GM19463 (cell line): ENCODE measurements around the gene APOA5.
A peak's percentile ranks its signal among the peaks of the same experiment; 100 is the strongest.
"Not testable (repeated sequence)": the region's sequence is repeated elsewhere in the genome, so short reads cannot be mapped to it uniquely, and the experiment has no call there.

Source experiments
- ATAC-seq: cut with Tn5 transposase; IDR thresholded peaks from one replicate; pipeline ENCODE4 v1.9.1; 2021; ENCODE audit warnings: mild to moderate bottlenecking, moderate library complexity; ENCODE audit not compliant: unreplicated experiment

APOA5 gene, protein sequence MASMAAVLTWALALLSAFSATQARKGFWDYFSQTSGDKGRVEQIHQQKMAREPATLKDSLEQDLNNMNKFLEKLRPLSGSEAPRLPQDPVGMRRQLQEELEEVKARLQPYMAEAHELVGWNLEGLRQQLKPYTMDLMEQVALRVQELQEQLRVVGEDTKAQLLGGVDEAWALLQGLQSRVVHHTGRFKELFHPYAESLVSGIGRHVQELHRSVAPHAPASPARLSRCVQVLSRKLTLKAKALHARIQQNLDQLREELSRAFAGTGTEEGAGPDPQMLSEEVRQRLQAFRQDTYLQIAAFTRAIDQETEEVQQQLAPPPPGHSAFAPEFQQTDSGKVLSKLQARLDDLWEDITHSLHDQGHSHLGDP

DNA sequence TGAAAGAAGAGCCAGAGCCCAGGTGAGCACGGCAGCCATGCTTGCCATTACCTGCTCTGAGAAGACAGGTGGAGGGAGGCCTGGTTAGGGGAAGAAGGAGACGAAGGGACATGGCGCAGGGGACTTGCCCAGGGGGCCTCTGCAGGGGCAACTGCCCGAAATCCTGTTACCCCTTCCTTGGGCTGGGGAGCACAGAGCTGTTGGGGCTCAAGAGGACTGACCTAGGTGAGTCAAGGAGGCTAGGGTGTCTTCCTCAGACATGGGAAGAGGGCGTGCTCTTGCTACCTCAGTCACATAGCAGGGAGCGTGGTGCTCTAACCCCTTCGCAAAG lies at the start of gene APOA5:
Gene APOA5, minus strand, starts transcription at position 67 of the 331 bp plus-strand sequence. Its CDS starts 19 bp downstream, at position 48.
- ATAC-seq, result no peak

DNA sequence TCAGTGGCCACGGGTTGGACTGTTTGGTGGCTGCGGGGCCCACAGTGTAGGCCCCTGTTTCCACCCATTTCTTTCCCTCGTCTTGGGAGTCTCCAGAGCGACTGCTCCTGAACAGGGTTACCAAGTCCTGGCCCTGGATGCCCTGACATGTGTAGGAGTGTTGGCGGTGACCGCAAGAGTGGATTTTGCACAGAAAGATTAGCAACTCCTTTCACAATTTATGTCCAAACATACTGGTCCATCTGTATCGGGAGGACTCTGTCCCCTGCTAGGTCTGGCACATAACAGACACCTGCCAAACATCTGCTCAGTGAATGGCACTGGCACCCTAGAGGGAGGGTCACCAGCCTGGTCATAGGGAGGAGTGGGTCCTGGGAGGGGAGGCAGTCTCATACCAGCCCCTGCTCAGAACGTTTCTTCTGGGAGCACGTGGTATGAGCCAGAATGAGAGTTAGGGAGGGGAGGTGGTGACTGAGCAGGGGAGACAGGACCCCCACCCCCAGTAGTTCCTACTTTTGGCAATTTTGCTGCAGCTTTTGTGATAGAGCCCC lies 49.1 kb upstream of the APOA5 start:
- ATAC-seq, result no peak

DNA sequence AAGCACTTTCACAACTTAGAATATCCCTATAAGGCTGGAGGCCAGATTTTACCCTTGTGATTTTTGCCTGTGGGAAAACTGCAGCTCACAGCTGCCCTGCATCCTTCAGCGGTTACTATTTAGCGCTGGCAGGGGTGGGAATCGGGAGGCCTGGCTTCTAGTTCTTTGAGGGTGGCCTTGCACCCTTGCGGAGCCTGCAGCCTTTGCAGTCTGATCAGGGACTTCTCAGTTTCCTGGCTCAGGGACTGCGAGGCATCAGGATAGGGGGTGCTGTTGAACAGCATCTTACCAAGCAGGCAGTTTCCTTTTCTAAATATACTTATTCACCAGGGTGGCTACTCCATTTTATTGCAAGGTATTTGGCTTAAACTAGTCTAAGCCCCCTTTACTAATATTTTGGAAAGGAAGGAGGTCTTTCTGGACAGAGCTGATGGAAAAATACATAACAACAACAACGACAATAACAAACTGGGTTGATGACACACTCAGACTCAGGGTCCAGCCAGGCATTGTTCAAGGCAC lies 48.6 kb upstream of the APOA5 start:
- ATAC-seq, result no peak

DNA sequence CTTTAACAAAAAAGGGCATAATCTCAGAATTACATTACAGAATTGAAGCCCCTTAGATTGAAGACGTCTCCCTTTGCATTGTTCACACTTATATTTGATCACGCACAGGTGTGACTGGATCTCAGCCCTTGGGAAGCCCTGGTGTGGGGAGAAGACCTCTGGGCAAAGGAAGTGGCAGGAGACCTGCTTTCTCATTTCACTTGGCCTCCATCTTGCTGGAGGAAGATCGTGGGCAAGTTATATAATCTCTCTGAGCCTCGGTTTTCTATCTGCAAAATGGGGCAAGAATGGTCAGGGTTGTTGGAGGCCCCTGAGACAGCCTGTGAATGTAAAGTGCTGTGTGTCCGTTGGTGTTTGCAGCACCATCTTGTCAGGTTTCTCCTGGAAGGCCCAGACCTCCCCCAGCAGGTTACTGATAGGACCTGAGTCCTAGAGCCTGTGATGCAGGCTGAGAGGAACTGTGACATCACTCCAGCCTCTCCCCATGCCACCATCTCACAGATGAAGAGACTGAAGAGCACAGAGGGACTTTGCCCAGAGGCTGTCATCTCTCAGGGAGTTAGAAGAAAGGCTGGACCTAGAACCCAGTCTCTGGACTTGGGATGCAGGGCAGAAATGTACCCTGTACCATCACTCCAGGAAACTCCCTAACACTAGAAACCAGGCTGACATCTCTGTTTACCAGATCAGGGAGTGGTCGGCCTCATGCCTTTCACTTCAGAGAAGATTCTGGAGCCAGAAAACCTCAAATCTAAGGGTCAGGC lies 46.8 kb upstream of the APOA5 start:
- no peak for ATAC-seq

DNA sequence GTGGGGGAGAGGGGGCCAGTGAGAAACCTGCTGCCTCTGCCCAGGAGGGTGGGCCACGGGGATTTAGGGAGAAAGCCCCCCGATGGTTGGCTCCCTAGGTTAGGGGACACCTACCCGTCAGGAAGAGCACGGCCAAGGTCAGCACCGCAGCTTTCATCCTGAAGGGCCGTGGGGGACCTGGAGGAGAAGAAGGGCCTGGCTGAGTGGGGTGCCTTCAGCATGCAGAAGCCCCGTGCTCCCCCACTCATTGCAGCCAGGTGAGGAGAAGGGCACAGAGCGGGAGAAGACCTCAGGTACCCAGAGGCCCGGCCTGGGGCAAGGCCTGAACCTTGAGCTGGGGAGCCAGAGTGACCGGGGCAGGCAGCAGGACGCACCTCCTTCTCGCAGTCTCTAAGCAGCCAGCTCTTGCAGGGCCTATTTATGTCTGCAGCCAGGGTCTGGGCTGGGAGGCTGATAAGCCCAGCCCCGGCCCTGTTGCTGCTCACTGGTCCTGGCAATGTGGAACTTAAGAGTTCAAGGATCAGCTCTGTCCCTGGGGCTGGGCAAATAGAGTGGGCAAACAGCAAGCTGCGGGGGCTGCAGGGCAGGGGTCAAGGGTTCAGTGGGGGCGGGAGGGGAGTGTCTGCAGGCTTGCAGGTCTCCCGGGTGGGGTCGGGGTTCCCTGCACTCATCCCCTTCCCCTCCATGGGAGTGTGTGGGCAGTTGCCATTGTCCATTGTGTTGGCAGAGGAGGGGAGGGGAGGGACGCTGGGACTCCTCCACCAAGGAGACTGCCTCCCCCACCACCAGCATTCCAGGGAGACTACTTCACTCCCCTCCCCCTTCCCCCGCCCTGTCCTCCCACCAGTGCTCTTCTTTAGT lies 45.8 kb upstream of the APOA5 start, which contains the start of gene APOA1:
Gene APOA1, minus strand, starts transcription at position 392 of the 861 bp plus-strand sequence. Its CDS starts 235 bp downstream, at position 157.
- no peak for ATAC-seq

DNA sequence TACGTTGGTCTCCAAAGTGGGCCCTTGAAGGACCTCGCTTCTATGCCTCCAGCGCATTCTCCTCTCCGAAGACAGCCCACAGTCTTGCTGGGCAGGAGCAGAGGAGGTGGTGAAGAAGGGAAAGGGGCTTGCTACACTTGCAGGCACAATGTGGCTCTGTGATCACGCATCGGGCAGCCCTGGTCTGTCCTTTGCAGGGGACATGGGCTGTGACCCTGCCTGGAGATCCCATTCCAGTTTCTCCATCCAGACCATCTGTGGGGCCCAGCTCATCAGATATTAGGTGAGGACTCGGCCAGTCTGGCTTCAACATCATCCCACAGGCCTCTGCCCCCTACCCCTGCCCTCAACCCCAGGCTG lies 44.9 kb upstream of the APOA5 start:
- no peak for ATAC-seq

DNA sequence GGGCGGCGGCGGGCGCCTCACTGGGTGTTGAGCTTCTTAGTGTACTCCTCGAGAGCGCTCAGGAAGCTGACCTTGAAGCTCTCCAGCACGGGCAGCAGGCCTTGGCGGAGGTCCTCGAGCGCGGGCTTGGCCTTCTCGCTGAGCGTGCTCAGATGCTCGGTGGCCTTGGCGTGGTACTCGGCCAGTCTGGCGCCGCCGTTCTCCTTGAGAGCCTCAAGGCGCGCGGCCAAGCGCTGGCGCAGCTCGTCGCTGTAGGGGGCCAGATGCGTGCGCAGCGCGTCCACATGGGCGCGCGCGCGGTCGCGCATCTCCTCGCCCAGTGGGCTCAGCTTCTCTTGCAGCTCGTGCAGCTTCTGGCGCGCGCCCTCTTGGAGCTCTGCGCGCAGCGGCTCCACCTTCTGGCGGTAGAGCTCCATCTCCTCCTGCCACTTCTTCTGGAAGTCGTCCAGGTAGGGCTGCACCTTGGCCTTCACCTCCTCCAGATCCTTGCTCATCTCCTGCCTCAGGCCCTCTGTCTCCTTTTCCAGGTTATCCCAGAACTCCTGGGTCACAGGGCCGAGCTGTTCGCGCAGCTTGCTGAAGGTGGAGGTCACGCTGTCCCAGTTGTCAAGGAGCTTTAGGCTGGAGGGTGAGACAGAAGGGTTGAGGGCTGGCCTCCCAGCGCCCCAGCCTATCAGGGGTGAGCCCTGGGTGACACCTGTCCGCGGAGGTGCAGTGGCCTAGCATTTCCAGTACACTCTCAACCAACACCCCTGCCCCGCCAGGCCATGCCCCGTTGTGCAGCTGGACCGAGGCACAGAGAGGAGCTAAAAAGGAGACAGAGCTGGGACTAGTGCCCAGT lies 44.3 kb upstream of the APOA5 start:
- peak; percentile 83 for ATAC-seq

DNA sequence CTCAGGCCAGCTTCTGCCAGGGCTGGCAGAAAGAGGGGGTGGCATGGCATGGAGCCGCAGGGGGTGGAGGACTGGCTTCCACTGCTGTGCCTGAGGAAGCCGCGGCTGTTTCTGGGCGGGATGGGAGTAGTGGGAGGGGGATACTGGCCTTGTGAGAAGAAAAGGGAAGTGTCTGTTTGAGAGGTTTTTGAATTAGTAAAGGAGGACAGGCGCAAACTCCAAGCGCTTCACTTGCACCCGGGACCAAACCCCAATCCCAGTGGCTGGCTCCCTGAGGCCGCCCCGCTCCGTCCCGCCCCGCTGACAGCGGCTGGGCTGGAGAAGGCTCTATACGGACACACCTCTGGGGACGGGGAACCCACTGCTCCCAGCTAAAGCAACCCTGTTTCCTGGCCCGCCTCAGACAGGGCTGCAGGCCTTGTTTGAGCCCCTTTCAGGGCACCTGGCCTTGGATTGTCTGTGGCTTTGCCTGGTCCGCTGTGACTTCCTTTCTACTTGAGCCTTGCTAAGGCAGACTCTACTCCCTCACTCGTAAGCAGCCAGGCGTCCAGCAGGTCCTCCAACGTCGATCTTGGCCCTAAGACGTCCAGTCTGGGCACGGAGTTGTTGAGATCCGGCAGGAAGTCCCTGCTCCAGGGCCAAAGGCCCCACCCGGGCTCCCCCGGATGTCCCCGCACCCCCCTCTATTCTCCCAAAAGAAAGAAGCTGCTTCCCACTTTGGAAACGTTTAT lies 43.5 kb upstream of the APOA5 start:
- no peak for ATAC-seq

DNA sequence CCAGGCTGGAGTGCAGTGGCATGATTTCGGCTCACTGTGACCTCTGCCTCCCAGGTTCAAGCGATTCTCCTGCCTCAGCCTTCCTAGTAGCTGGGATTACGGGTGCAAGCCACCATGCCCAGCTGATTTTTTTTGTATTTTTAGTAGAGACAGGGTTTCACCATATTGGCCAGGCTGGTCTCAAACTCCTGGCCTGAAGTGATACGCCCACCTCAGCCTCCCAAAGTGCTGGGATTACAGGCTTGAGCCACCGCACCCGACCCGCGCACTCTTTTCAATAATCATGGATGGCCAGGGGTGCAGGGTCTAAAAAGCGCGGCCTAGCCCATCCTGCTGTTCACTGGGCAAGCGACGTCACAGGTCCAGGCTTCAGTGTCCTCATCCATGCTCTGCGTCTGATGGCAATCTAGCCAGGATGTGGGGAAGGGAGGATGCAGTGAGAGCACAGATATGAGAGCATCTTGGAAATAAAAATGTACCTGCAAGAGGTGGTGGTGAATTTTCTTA lies 42.9 kb upstream of the APOA5 start:
- ATAC-seq, result not testable (repeated sequence)

DNA sequence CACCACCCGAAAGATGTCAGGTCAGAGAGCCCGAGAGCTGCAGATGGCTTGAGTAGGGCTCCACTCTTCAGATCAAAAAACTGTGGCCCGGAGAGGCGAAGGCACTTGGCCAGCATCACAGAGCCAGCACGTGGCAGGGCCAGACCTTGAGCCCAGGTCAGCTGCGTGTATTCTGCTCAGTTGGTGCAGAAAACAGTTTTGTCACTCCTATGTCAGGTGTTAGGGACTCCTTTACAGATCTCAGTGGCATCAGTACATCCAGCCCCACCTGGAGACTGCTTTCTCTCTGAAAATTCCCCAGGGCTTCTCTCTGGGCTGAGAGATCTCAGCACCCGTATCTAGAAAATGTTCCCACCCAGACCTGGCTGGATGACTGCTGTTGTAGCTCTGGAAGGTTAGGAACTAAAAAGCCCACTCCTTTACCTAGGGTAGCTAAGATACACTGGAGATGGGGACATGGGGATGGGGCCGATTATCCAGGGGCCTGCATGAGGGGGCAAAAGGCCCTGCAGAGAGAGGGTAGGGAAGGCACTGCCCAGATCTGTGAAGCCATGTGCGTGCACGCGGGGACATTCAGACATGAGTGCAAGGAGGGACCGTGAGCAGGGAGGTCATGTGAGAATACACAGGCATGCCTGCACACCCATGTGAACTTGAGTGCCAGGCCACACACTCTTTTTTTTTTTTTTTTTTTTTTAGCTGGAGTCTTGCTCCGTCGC lies 42.3 kb upstream of the APOA5 start:
- no peak for ATAC-seq

DNA sequence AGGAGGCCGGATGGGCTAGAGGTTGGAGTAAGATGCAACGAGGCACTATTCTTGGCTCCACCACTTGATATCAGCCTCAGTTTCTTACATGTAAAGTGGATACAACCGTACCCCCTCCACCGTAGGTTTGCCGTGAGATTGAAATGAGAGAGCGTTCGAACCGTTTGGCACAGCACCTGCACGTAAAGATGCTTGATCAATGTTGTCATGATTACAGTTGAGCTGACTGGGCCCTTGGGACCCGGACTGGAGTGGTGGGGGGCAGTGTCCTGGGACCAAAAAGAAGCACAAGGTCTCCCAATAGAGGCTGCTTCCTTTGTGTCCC lies 41.8 kb upstream of the APOA5 start:
- ATAC-seq, result no peak

DNA sequence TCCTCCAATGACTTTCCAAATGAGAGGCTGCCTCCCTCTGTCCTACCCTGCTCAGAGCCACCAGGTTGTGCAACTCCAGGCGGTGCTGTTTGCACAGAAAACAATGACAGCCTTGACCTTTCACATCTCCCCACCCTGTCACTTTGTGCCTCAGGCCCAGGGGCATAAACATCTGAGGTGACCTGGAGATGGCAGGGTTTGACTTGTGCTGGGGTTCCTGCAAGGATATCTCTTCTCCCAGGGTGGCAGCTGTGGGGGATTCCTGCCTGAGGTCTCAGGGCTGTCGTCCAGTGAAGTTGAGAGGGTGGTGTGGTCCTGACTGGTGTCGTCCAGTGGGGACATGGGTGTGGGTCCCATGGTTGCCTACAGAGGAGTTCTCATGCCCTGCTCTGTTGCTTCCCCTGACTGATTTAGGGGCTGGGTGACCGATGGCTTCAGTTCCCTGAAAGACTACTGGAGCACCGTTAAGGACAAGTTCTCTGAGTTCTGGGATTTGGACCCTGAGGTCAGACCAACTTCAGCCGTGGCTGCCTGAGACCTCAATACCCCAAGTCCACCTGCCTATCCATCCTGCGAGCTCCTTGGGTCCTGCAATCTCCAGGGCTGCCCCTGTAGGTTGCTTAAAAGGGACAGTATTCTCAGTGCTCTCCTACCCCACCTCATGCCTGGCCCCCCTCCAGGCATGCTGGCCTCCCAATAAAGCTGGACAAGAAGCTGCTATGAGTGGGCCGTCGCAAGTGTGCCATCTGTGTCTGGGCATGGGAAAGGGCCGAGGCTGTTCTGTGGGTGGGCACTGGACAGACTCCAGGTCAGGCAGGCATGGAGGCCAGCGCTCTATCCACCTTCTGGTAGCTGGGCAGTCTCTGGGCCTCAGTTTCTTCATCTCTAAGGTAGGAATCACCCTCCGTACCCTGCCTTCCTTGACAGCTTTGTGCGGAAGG lies 40.9 kb upstream of the APOA5 start:
- ATAC-seq, result no peak

DNA sequence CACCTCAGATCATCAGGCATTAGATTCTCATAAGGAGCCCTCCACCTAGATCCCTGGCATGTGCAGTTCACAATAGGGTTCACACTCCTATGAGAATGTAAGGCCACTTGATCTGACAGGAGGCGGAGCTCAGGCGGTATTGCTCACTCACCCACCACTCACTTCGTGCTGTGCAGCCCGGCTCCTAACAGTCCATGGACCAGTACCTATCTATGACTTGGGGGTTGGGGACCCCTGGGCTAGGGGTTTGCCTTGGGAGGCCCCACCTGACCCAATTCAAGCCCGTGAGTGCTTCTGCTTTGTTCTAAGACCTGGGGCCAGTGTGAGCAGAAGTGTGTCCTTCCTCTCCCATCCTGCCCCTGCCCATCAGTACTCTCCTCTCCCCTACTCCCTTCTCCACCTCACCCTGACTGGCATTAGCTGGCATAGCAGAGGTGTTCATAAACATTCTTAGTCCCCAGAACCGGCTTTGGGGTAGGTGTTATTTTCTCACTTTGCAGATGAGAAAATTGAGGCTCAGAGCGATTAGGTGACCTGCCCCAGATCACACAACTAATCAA lies 40.2 kb upstream of the APOA5 start:
- ATAC-seq, result no peak

DNA sequence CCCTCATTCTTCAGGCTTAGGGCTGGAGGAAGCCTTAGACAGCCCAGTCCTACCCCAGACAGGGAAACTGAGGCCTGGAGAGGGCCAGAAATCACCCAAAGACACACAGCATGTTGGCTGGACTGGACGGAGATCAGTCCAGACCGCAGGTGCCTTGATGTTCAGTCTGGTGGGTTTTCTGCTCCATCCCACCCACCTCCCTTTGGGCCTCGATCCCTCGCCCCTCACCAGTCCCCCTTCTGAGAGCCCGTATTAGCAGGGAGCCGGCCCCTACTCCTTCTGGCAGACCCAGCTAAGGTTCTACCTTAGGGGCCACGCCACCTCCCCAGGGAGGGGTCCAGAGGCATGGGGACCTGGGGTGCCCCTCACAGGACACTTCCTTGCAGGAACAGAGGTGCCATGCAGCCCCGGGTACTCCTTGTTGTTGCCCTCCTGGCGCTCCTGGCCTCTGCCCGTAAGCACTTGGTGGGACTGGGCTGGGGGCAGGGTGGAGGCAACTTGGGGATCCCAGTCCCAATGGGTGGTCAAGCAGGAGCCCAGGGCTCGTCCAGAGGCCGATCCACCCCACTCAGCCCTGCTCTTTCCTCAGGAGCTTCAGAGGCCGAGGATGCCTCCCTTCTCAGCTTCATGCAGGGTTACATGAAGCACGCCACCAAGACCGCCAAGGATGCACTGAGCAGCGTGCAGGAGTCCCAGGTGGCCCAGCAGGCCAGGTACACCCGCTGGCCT lies 38.7 kb upstream of the APOA5 start:
- no peak for ATAC-seq

DNA sequence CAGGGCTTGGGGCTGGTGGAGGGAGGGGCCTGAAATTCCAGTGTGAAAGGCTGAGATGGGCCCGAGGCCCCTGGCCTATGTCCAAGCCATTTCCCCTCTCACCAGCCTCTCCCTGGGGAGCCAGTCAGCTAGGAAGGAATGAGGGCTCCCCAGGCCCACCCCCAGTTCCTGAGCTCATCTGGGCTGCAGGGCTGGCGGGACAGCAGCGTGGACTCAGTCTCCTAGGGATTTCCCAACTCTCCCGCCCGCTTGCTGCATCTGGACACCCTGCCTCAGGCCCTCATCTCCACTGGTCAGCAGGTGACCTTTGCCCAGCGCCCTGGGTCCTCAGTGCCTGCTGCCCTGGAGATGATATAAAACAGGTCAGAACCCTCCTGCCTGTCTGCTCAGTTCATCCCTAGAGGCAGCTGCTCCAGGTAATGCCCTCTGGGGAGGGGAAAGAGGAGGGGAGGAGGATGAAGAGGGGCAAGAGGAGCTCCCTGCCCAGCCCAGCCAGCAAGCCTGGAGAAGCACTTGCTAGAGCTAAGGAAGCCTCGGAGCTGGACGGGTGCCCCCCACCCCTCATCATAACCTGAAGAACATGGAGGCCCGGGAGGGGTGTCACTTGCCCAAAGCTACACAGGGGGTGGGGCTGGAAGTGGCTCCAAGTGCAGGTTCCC lies 38.0 kb upstream of the APOA5 start, which contains the start of gene APOC3:
Gene APOC3, plus strand, starts transcription at position 383 of the 659 bp plus-strand sequence. CDS start 676 bp downstream, outside the sequence.
- no peak for ATAC-seq
